Ramos (cell line): Measurements from ENCODE around the gene KNCN.

Source experiments
- in situ Hi-C: fragments of 300-500 bp; cut with MboI; formaldehyde crosslinking; loops from one replicate; pipeline ENCODE4 v1.14.3; 2022; ENCODE audit warnings: low sequenced_read_pairs; ENCODE audit not compliant: unreplicated experiment

Gene KNCN

GRCh38 chr1:46551597-46552095 lies at the start of gene KNCN:
Gene KNCN (minus strand): TSS chr1:46551647. CDS start chr1:46551215, 432 bp downstream.
- in situ Hi-C loops, result no loop called here

GRCh38 chr1:46599059-46599970 lies 47.9 kb upstream of the KNCN start:
- in situ Hi-C loops, result no loop called here

GRCh38 chr1:46596846-46597245 lies 45.4 kb upstream of the KNCN start:
- in situ Hi-C loops, result no loop called here

GRCh38 chr1:46596036-46596435 lies 44.6 kb upstream of the KNCN start:
- in situ Hi-C loops, result no loop called here

- in situ Hi-C loops, result no loop called here
Measured at GRCh38 chr1:46595127-46595526, 43.7 kb upstream of the KNCN start.

GRCh38 chr1:46594063-46594462 lies 42.6 kb upstream of the KNCN start:
- in situ Hi-C loops, result no loop called here

- in situ Hi-C loops, result no loop called here
Measured at GRCh38 chr1:46592823-46593222, 41.4 kb upstream of the KNCN start.

GRCh38 chr1:46589529-46589928 lies 38.1 kb upstream of the KNCN start:
- in situ Hi-C loops, result no loop called here

- in situ Hi-C loops, result no loop called here
Measured at GRCh38 chr1:46587069-46587468, 35.6 kb upstream of the KNCN start.

- in situ Hi-C loops, result no loop called here
Measured at GRCh38 chr1:46585312-46585938, 34.0 kb upstream of the KNCN start.

- in situ Hi-C loops, result no loop called here
Measured at GRCh38 chr1:46583494-46583893, 32.0 kb upstream of the KNCN start.

- in situ Hi-C loops, result no loop called here
Measured at GRCh38 chr1:46582972-46583371, 31.5 kb upstream of the KNCN start.

GRCh38 chr1:46581681-46582455 lies 30.4 kb upstream of the KNCN start:
- in situ Hi-C loops, result no loop called here

- in situ Hi-C loops, result no loop called here
Measured at GRCh38 chr1:46580140-46580903, 28.9 kb upstream of the KNCN start.

GRCh38 chr1:46577671-46578070 lies 26.2 kb upstream of the KNCN start:
- in situ Hi-C loops, result no loop called here

- in situ Hi-C loops, result no loop called here
Measured at GRCh38 chr1:46576596-46576995, 25.1 kb upstream of the KNCN start.

GRCh38 chr1:46575778-46576177 lies 24.3 kb upstream of the KNCN start:
- in situ Hi-C loops, result no loop called here

- in situ Hi-C loops, result no loop called here
Measured at GRCh38 chr1:46575300-46575699, 23.9 kb upstream of the KNCN start.

GRCh38 chr1:46571691-46572225 lies 20.3 kb upstream of the KNCN start:
- in situ Hi-C loops, result no loop called here
